ENCODE data around the gene HOOK2.

Gene HOOK2

DNA sequence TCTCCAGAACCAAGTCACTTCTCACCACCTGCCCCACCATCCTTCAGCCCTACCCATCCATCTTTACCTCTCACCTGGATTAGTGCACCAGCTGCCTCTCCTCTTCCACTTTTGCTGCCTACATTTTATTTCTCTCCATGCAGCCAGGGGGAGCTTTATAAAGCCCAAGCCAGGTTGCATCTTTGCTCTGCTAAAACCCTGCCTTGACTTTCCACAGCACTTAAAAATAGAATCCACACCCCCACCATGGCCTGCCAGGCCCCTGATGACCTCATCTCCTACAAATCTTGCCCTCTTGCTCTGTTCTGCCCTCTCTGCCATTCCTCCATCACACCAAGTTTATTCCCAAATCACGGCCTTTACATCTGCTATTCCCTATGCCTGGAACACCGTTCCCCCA is 1.8 kb downstream of the HOOK2 start:
- no peak overlapping the region for H3K4me2 ChIP-seq (ENCODE audit: low read length)
- H3K4me1 ChIP-seq (ENCODE audit: control insufficient read depth, insufficient read depth, low read length): peaks cover 16% of the 10 kb centered on the region
- H3K36me3 ChIP-seq (ENCODE audit: insufficient read depth, low read length): peaks cover 5% of the 10 kb centered on the region
- H3K9ac ChIP-seq (ENCODE audit: low read depth, low read length): no peak overlapping the region
- no peak overlapping the region for H3K4me3 ChIP-seq (ENCODE audit: low read length)
- H3K9me3 ChIP-seq (replicated peaks; ENCODE audit: low read length): no peaks in the 10 kb centered on the region
- no peaks in the 10 kb centered on the region for H3K27me3 ChIP-seq (ENCODE audit: control insufficient read depth, insufficient read depth, low read length)

DNA sequence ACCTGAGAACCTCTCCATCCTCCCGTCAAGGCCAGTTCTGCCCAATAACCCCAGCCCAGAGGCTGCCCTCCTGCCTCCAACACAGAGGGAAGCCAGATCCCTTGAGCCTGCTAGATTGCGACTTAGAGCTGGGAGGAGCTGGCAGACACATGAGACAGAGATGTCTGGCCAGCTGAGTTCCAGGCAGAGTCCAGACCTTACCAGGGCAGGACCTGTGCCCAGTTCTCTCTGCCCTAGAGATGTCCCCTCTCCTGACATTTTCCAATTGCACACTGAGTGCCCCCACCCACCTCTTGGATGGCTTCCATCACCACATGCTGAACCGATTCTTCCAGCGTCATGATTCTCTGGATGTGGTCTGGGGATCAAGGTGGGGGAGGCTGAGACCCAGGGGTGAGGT is 3.0 kb downstream of the HOOK2 start:
- Histone ChIP-seq H3K9ac (ENCODE audit: low read depth, low read length) (no peak overlapping the region), H3K4me3 (ENCODE audit: low read length) (no peak overlapping the region), H3K4me2 (ENCODE audit: low read length) (no peak overlapping the region), H3K27me3 (ENCODE audit: control insufficient read depth, insufficient read depth, low read length) (no peaks in the 10 kb centered on the region), H3K9me3 (replicated peaks; ENCODE audit: low read length) (no peaks in the 10 kb centered on the region), H3K36me3 (ENCODE audit: insufficient read depth, low read length) (peaks cover 5% of the 10 kb centered on the region), H3K4me1 (ENCODE audit: control insufficient read depth, insufficient read depth, low read length) (peaks cover 12% of the 10 kb centered on the region)

DNA sequence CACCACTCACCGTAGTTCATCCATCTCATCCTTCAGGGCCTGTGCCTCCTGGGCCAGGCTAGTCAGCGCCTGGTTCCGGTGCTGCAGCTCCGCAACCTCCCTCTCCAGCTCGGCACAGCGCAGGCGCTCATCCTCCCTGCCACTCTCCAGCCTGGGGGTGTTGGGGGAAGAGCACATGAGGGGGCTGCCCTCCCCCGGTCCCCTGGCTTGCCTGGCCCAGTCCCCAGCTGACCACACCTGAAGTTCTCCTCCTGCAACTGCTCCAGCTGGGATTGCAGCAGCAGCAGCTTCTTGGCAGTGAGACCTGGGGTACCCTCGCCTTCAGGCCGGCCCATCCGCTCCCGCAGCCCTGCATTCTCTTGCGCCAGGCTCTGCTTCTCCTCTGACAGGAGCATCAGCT is 4.4 kb downstream of the HOOK2 start:
- H3K36me3 ChIP-seq (ENCODE audit: insufficient read depth, low read length): peaks cover 5% of the 10 kb centered on the region
- peaks cover 14% of the 10 kb centered on the region for H3K4me1 ChIP-seq (ENCODE audit: control insufficient read depth, insufficient read depth, low read length)
- no peak overlapping the region for H3K4me3 ChIP-seq (ENCODE audit: low read length)
- no peak overlapping the region for H3K4me2 ChIP-seq (ENCODE audit: low read length)
- H3K27me3 ChIP-seq (ENCODE audit: control insufficient read depth, insufficient read depth, low read length): no peaks in the 10 kb centered on the region
- no peak overlapping the region for H3K9ac ChIP-seq (ENCODE audit: low read depth, low read length)
- no peaks in the 10 kb centered on the region for H3K9me3 ChIP-seq (replicated peaks; ENCODE audit: low read length)

DNA sequence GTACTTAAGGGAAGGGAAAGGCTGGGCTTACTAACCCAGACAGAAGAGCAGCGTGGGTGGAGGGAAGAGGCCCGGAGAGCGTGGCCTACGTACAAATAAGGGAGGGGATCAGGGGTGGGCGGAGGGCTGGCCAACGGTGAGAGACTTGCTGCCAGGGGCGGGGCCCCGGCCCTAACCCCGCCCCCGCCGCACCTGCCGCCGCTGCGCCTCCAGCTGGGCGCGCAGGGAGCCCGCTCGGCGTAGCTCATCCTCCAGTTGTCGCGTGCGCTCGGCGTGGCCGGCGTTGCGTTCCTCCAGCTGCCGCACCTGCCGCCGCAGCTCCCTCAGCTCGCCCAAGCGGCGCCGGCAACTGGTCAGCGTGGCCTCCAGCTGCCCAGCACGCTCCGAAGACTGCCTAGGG is 5.7 kb downstream of the HOOK2 start:
- Histone ChIP-seq H3K36me3 (ENCODE audit: insufficient read depth, low read length) (peaks cover 5% of the 10 kb centered on the region), H3K4me2 (ENCODE audit: low read length) (no peak overlapping the region), H3K4me3 (ENCODE audit: low read length) (no peak overlapping the region), H3K4me1 (ENCODE audit: control insufficient read depth, insufficient read depth, low read length) (peaks cover 9% of the 10 kb centered on the region), H3K9me3 (replicated peaks; ENCODE audit: low read length) (no peaks in the 10 kb centered on the region), H3K27me3 (ENCODE audit: control insufficient read depth, insufficient read depth, low read length) (no peaks in the 10 kb centered on the region), H3K9ac (ENCODE audit: low read depth, low read length) (no peak overlapping the region)

DNA sequence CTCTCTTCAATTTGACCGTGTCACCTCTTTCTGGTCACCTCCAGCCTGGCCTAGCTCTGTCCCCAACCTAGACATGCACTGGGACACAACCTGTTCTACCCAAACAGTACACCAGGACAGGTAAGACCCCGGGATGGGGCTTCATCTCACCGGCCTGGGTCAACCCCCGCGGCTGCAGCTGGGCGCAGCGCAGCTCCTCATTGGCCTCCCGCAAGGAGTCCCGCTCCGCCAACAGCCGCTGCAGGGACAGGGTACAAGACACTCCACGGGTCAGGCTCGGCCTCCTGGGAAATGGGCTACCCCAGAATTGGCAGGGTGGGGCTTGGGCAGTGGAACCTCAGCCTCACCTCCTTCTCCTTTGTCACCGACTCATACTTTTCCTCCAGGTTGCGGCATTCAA is 7.7 kb downstream of the HOOK2 start:
- Histone ChIP-seq H3K4me1 (ENCODE audit: control insufficient read depth, insufficient read depth, low read length) (peaks cover 2% of the 10 kb centered on the region), H3K9ac (ENCODE audit: low read depth, low read length) (no peak overlapping the region), H3K27me3 (ENCODE audit: control insufficient read depth, insufficient read depth, low read length) (no peaks in the 10 kb centered on the region), H3K9me3 (replicated peaks; ENCODE audit: low read length) (no peaks in the 10 kb centered on the region), H3K4me2 (ENCODE audit: low read length) (no peak overlapping the region), H3K4me3 (ENCODE audit: low read length) (no peak overlapping the region), H3K36me3 (ENCODE audit: insufficient read depth, low read length) (peaks cover 10% of the 10 kb centered on the region)

DNA sequence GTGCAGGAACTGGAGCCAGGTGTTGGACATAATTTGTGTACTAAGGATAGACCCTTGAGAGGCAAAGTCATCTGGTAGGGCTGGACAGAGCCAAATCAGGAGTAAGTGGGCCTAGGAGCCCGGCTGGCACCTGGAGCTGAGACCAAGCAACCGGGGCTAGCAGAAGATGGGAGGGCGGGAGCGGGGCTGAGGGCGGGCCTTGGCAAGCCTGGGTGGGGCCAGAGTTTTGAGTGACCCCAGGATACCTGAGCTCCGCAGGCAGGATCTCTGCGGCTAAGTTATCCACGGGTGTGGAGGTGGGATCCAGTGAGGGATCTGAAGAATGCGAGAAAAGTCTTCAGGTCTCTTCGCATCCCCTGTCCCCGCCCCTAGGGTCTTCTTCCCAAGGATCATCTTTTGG is 8.2 kb downstream of the HOOK2 start:
- Histone ChIP-seq H3K4me1 (ENCODE audit: control insufficient read depth, insufficient read depth, low read length) (peaks cover 2% of the 10 kb centered on the region), H3K9me3 (replicated peaks; ENCODE audit: low read length) (no peaks in the 10 kb centered on the region), H3K36me3 (ENCODE audit: insufficient read depth, low read length) (peaks cover 10% of the 10 kb centered on the region), H3K9ac (ENCODE audit: low read depth, low read length) (no peak overlapping the region), H3K4me2 (ENCODE audit: low read length) (no peak overlapping the region), H3K4me3 (ENCODE audit: low read length) (no peak overlapping the region), H3K27me3 (ENCODE audit: control insufficient read depth, insufficient read depth, low read length) (no peaks in the 10 kb centered on the region)

DNA sequence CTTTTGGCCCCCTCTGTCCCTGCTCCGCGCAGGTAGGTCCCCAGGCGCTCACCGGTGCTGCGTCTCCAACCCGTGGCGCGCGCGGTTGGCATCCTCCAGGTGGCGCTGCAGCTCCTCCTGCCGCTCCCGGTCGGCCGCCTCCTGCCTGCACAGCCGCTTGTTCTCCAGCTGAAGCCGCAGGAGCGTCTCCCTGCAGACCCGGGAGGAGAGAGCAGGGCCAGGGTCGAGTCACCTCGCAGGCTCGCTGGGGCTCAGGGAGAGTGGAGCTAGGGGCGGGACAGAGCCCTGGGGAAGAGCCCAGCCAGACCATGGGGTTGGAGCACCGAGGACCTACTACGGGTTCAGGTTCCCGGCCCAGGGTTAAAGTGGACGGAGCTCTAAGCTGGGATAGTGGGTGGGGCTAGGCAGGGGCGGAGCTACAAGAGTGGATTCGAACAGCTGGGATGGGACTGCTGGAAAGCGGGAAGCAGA is 9.3 kb downstream of the HOOK2 start:
- H3K36me3 ChIP-seq (ENCODE audit: insufficient read depth, low read length): peaks cover 10% of the 10 kb centered on the region
- peak overlapping the region; percentile 98 for H3K4me2 ChIP-seq (ENCODE audit: low read length)
- H3K4me1 ChIP-seq (ENCODE audit: control insufficient read depth, insufficient read depth, low read length): peaks cover 2% of the 10 kb centered on the region
- no peak overlapping the region for H3K4me3 ChIP-seq (ENCODE audit: low read length)
- no peak overlapping the region for H3K9ac ChIP-seq (ENCODE audit: low read depth, low read length)
- no peaks in the 10 kb centered on the region for H3K27me3 ChIP-seq (ENCODE audit: control insufficient read depth, insufficient read depth, low read length)
- H3K9me3 ChIP-seq (replicated peaks; ENCODE audit: low read length): no peaks in the 10 kb centered on the region

DNA sequence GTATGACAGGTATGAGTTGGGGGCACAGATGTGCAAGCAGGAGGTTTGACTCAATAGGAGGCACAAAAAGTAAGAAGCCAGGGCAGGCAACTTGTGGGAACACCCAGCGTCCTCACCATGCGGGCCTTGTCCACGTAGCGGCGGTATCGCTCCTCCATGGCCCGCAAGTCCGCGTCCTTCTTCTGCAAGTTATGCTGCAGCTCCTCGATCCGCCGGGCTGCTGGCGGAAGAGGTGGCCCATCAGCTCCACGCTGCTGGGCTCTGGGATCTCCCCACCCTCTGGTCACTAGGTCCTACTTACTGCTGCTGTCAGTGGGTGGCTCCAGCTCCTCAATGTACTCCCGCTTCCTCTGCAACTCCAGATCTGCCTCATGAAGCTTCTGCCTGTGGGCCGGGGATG is 10.7 kb downstream of the HOOK2 start:
- no peak overlapping the region for H3K4me3 ChIP-seq (ENCODE audit: low read length)
- H3K4me2 ChIP-seq (ENCODE audit: low read length): no peak overlapping the region
- peaks cover 2% of the 10 kb centered on the region for H3K4me1 ChIP-seq (ENCODE audit: control insufficient read depth, insufficient read depth, low read length)
- peaks cover 10% of the 10 kb centered on the region for H3K36me3 ChIP-seq (ENCODE audit: insufficient read depth, low read length)
- H3K9me3 ChIP-seq (replicated peaks; ENCODE audit: low read length): no peaks in the 10 kb centered on the region
- no peak overlapping the region for H3K9ac ChIP-seq (ENCODE audit: low read depth, low read length)
- H3K27me3 ChIP-seq (ENCODE audit: control insufficient read depth, insufficient read depth, low read length): no peaks in the 10 kb centered on the region

DNA sequence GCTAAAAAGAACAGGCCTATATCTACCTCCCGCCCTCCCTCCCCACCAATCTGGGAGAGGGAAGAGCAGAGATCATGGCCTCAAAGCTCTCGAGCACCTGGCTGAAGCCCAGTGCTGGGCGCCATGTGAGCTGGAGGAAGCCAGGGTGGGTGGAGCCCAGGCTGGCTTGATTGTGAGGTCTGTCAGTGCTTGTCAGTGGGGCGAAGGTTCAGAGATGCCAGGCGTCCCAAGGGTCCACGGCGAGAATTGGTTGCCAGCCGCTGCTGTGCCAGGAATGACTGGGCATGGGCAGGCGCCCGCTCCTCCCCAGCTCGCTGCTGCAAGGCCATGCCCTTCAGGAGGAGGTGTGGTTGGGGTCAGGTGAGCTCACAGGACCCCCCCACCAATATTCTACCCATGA is 12.3 kb downstream of the HOOK2 start:
- no peak overlapping the region for H3K4me3 ChIP-seq (ENCODE audit: low read length)
- no peaks in the 10 kb centered on the region for H3K9me3 ChIP-seq (replicated peaks; ENCODE audit: low read length)
- peaks cover 5% of the 10 kb centered on the region for H3K36me3 ChIP-seq (ENCODE audit: insufficient read depth, low read length)
- H3K4me1 ChIP-seq (ENCODE audit: control insufficient read depth, insufficient read depth, low read length): peaks cover 2% of the 10 kb centered on the region
- H3K9ac ChIP-seq (ENCODE audit: low read depth, low read length): no peak overlapping the region
- no peaks in the 10 kb centered on the region for H3K27me3 ChIP-seq (ENCODE audit: control insufficient read depth, insufficient read depth, low read length)
- no peak overlapping the region for H3K4me2 ChIP-seq (ENCODE audit: low read length)

DNA sequence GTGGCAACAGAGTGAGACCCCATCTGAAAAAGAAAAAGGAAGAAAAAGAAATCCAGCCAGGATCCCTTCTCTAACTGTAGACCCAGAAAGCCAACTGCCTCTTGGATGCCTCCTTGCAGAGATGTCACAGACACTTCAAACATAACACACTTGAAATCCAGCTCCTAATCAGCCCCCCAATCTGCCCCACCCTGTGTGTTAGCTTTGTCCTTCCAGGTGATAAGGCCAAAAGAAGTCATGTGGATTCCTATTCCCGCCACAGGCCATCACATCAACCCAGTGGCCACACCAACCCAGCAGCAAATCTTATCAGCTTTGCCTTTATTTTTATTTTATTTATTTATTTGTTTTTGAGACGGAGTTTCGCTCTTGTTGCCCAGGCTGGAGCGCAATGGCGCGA is 15.7 kb downstream of the HOOK2 start:
- H3K9ac ChIP-seq (ENCODE audit: low read depth, low read length): no peak overlapping the region
- no peak overlapping the region for H3K4me2 ChIP-seq (ENCODE audit: low read length)
- H3K4me3 ChIP-seq (ENCODE audit: low read length): no peak overlapping the region
- peaks cover 5% of the 10 kb centered on the region for H3K36me3 ChIP-seq (ENCODE audit: insufficient read depth, low read length)
- H3K27me3 ChIP-seq (ENCODE audit: control insufficient read depth, insufficient read depth, low read length): no peaks in the 10 kb centered on the region
- H3K9me3 ChIP-seq (replicated peaks; ENCODE audit: low read length): no peaks in the 10 kb centered on the region
- H3K4me1 ChIP-seq (ENCODE audit: control insufficient read depth, insufficient read depth, low read length): no peaks in the 10 kb centered on the region

DNA sequence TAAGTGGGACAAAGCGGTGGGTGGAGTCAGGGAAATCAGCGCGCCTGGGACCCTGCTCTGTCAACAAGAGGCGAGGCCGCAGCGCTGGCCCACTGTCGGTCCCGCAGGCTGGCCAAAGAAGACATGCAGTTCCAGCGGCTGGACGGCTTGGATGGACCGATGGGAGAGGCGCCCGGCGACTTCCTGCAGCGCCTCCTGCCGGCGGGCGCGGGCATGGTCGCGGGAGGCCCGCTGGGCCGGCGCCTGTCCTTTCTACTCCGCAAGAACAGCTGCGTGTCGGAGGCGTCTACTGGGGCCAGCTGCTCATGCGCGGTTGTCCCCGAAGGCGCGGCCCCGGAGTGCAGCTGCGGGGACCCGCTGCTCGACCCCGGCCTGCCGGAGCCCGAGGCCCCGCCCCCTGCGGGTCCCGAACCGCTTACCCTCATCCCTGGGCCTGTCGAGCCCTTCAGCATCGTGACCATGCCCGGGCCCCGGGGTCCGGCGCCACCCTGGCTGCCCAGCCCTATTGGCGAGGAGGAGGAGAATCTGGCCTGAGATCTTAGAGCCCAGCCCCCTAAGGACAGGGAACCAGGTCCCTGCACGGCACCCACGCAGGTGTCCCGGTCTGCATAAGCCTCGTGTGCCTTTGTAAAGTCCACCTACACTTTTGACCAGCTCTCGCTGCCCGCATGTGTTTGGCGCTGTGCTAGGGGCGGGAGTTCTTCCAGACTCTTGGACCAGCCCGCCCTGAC is 17.6 kb downstream of the HOOK2 start:
- Histone ChIP-seq H3K36me3 (ENCODE audit: insufficient read depth, low read length) (no peaks in the 10 kb centered on the region), H3K4me2 (ENCODE audit: low read length) (peak overlapping the region; percentile 70), H3K4me3 (ENCODE audit: low read length) (peak overlapping the region; percentile 66), H3K4me1 (ENCODE audit: control insufficient read depth, insufficient read depth, low read length) (no peaks in the 10 kb centered on the region), H3K9me3 (replicated peaks; ENCODE audit: low read length) (no peaks in the 10 kb centered on the region), H3K9ac (ENCODE audit: low read depth, low read length) (peak overlapping the region; percentile 61), H3K27me3 (ENCODE audit: control insufficient read depth, insufficient read depth, low read length) (no peaks in the 10 kb centered on the region)

DNA sequence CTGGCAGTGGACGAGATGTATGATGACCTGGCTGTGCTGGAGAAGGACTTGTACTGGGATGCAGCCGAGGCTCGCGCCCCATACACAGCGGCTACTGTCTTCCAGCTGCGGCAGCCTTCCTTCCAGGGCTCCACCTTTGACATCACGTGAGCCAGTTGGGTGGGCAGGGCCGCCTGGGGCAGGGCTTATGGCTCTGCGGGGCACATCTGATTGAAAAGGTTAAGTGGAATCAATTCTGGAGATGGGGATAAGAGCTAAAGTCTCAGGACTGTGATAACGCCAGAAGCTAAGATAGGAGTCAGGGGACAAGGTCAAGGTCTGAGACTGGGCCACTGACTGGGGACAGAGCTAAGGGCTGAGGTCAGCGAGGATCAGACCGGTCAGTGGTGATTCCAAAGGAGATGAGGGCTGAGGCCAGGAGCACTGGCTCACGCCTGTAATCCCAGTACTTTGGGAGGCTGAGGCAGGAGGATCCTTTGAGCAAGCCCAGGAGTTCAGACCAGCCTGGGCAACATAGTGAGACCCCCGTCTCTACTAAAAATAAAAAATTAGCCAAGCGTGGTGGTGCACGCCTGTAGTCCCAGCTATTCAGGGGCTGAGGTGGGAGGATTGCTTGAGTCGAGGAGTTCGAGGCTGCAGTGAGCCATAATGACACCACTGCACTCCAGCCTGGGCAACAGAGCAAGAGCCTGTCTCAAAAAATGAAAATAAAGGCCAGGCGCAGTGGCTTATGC is 19.0 kb downstream of the HOOK2 start:
- Histone ChIP-seq H3K27me3 (ENCODE audit: control insufficient read depth, insufficient read depth, low read length) (no peaks in the 10 kb centered on the region), H3K9me3 (replicated peaks; ENCODE audit: low read length) (no peaks in the 10 kb centered on the region), H3K4me3 (ENCODE audit: low read length) (no peak overlapping the region), H3K4me2 (ENCODE audit: low read length) (no peak overlapping the region), H3K9ac (ENCODE audit: low read depth, low read length) (no peak overlapping the region), H3K36me3 (ENCODE audit: insufficient read depth, low read length) (no peaks in the 10 kb centered on the region), H3K4me1 (ENCODE audit: control insufficient read depth, insufficient read depth, low read length) (peaks cover 3% of the 10 kb centered on the region)

Data from skeletal muscle satellite cell (primary cell).